22Rv1 (cell line): ENCODE data around the gene KIRREL3.
A peak's percentile ranks its signal among the peaks of the same experiment; 100 is the strongest.

Source experiments
- H3K27ac ChIP-seq: fragments of 450-650 bp; 2 replicates; pipeline ENCODE4 v1.5.1; 2017
- CTCF ChIP-seq: fragments of 450-650 bp; IDR thresholded peaks from 2 replicates; pipeline ENCODE4 v1.5.1; 2017; ENCODE audit warnings: mild to moderate bottlenecking
- ZFX ChIP-seq: fragments of 450-650 bp; IDR thresholded peaks from 2 replicates; pipeline ENCODE4 v1.6.1; 2017; ENCODE audit warnings: antibody characterized with exemption, borderline replicate concordance

Gene KIRREL3

GRCh38 chr11:126978911-126979310 is 21.7 kb downstream of the KIRREL3 start:
- H3K27ac ChIP-seq: no peak overlapping the region
- no peak for TF ChIP-seq CTCF
- no peak for TF ChIP-seq ZFX

- no peak overlapping the region for H3K27ac ChIP-seq
- TF ChIP-seq ZFX (no peak), CTCF (no peak)
These were observed 22.4 kb downstream of the KIRREL3 start for GRCh38 chr11:126978165-126978564.

GRCh38 chr11:126973051-126973450 is 27.5 kb downstream of the KIRREL3 start:
- no peak overlapping the region for H3K27ac ChIP-seq
- no peak for TF ChIP-seq ZFX
- no peak for TF ChIP-seq CTCF

GRCh38 chr11:126971305-126971704 is 29.3 kb downstream of the KIRREL3 start:
- no peak overlapping the region for H3K27ac ChIP-seq
- TF ChIP-seq CTCF (no peak), ZFX (no peak)

- no peak overlapping the region for H3K27ac ChIP-seq
- TF ChIP-seq ZFX (no peak), CTCF (no peak; the same call in 1 of the 2 replicates)
These were observed 30.6 kb downstream of the KIRREL3 start for GRCh38 chr11:126969865-126970479.

- no peak for TF ChIP-seq ZFX
- 0 out of 2 replicates have a peak, but pooled peaks have one; percentile 7 for TF ChIP-seq CTCF
- H3K27ac ChIP-seq: no peak overlapping the region
These were observed 31.7 kb downstream of the KIRREL3 start for GRCh38 chr11:126968915-126969314.

- TF ChIP-seq CTCF: no peak
- no peak for TF ChIP-seq ZFX
- no peak overlapping the region for H3K27ac ChIP-seq
These were observed 35.2 kb downstream of the KIRREL3 start for GRCh38 chr11:126965331-126965730.
